HEK293 (cell line): ENCODE measurements around the gene JCAD.

Source experiments
- CTCF ChIA-PET: fragments of 350-600 bp; formaldehyde crosslinking; extraction: SDS; loops from one replicate; lab custom pipeline; 2021; ENCODE audit warnings: antibody characterized with exemption; lab: Yijun Ruan, JAX
- POLR2A ChIA-PET: fragments of 300-600 bp; formaldehyde crosslinking; extraction: SDS; loops from one replicate; lab custom pipeline; 2020; ENCODE audit warnings: antibody characterized with exemption, inconsistent platforms; lab: Yijun Ruan, JAX
- H3K27ac ChIP-seq: fragments of 200-500 bp; sonication (Bioruptor generic); 2 replicates; pipeline ENCODE4 v1.5.1; 2014; ENCODE audit warnings: low read depth, low read length, control low read depth, inconsistent platforms; ENCODE audit errors: extremely low read depth
- H3K36me3 ChIP-seq, 2 experiments: fragments of 200-500 bp in 1 of 2; sonication (Bioruptor generic) in 1 of 2; 1 replicate in 1 of 2; 2 replicates in 1 of 2; pipeline ENCODE4 v1.5.1; 2014 to 2017; ENCODE audit warnings: inconsistent platforms in 2 of 2, low read length in 2 of 2; ENCODE audit not compliant: control insufficient read depth in 2 of 2, insufficient read depth in 1 of 2
- H3K4me1 ChIP-seq: fragments of 200-500 bp; sonication (Bioruptor generic); 2 replicates; pipeline ENCODE4 v1.5.1; 2014; ENCODE audit warnings: mild to moderate bottlenecking, low read length, inconsistent platforms; ENCODE audit not compliant: control insufficient read depth, insufficient read depth
- H3K4me3 ChIP-seq: 2 replicates; pipeline ENCODE4 v1.5.1; 2011; ENCODE audit warnings: low read depth, mild to moderate bottlenecking, control low read depth, low read length, moderate library complexity
- H3K9me3 ChIP-seq: fragments of 200-500 bp; sonication (Bioruptor generic); 2 replicates; pipeline ENCODE4 v1.5.1; 2014; ENCODE audit warnings: low read depth, low read length, inconsistent platforms; ENCODE audit not compliant: control insufficient read depth, insufficient read depth
- HOXA7 ChIP-seq: sonication (generic); formaldehyde crosslinking; IDR thresholded peaks from 2 replicates; pipeline ENCODE4 v1.8.1; 2022; ENCODE audit warnings: missing genetic modification reagents, borderline replicate concordance
- HOXC10 ChIP-seq: sonication (generic); formaldehyde crosslinking; IDR thresholded peaks from 2 replicates; pipeline ENCODE4 v1.8.1; 2023; ENCODE audit warnings: mild to moderate bottlenecking, missing genetic modification reagents
- INSM2 ChIP-seq: fragments of 450-650 bp; formaldehyde crosslinking; IDR thresholded peaks from 2 replicates; pipeline ENCODE4 v1.5.1; 2016; ENCODE audit warnings: missing biosample characterization, missing genetic modification characterization
- KLF10 ChIP-seq: fragments of 450-650 bp; IDR thresholded peaks from 2 replicates; pipeline ENCODE4 v1.5.1; 2018; ENCODE audit warnings: missing biosample characterization, mild to moderate bottlenecking, missing genetic modification characterization
- ZNF132 ChIP-seq: fragments of 450-650 bp; formaldehyde crosslinking; IDR thresholded peaks from 2 replicates; pipeline ENCODE4 v1.5.1; 2017; ENCODE audit warnings: missing biosample characterization, missing genetic modification characterization, borderline replicate concordance
- ZNF138 ChIP-seq: fragments of 450-650 bp; formaldehyde crosslinking; IDR thresholded peaks from 2 replicates; pipeline ENCODE4 v1.5.1; 2016; ENCODE audit warnings: missing biosample characterization, missing genetic modification characterization, borderline replicate concordance
- ZNF146 ChIP-seq: fragments of 450-650 bp; formaldehyde crosslinking; IDR thresholded peaks from 2 replicates; pipeline ENCODE4 v1.5.1; 2016; ENCODE audit warnings: missing biosample characterization, missing genetic modification characterization
- ZNF155 ChIP-seq: fragments of 450-650 bp; formaldehyde crosslinking; IDR thresholded peaks from 2 replicates; pipeline ENCODE4 v1.5.1; 2016; ENCODE audit warnings: missing biosample characterization, missing genetic modification characterization
- ZNF169 ChIP-seq: fragments of 450-650 bp; formaldehyde crosslinking; IDR thresholded peaks from 2 replicates; pipeline ENCODE4 v1.5.1; 2016; ENCODE audit warnings: missing biosample characterization, missing genetic modification characterization
- ZNF184 ChIP-seq: fragments of 450-650 bp; IDR thresholded peaks from 2 replicates; pipeline ENCODE4 v1.5.1; 2018; ENCODE audit warnings: missing biosample characterization, mild to moderate bottlenecking, missing genetic modification characterization
- ZNF19 ChIP-seq: fragments of 450-650 bp; formaldehyde crosslinking; IDR thresholded peaks from 2 replicates; pipeline ENCODE4; 2016; ENCODE audit warnings: missing biosample characterization, missing genetic modification characterization, low read depth
- ZNF350 ChIP-seq: fragments of 450-650 bp; formaldehyde crosslinking; IDR thresholded peaks from 2 replicates; pipeline ENCODE4 v1.5.0; 2017; ENCODE audit warnings: missing biosample characterization, mild to moderate bottlenecking, missing genetic modification characterization
- ZNF37A ChIP-seq: fragments of 450-650 bp; IDR thresholded peaks from 2 replicates; pipeline ENCODE4 v1.5.1; 2018; ENCODE audit warnings: missing biosample characterization, missing genetic modification characterization
- ZNF404 ChIP-seq: fragments of 450-650 bp; formaldehyde crosslinking; IDR thresholded peaks from 2 replicates; pipeline ENCODE4 v1.5.1; 2017; ENCODE audit warnings: missing biosample characterization, missing genetic modification characterization
- ZNF521 ChIP-seq: fragments of 450-650 bp; formaldehyde crosslinking; IDR thresholded peaks from 2 replicates; pipeline ENCODE4 v1.5.1; 2017; ENCODE audit warnings: missing biosample characterization, mild to moderate bottlenecking, missing genetic modification characterization
- ZNF548 ChIP-seq: fragments of 450-650 bp; formaldehyde crosslinking; IDR thresholded peaks from 2 replicates; pipeline ENCODE4 v1.5.1; 2016; ENCODE audit warnings: missing biosample characterization, missing genetic modification characterization
- ZNF560 ChIP-seq: fragments of 450-650 bp; formaldehyde crosslinking; IDR thresholded peaks from 2 replicates; pipeline ENCODE4 v1.5.1; 2017; ENCODE audit warnings: missing biosample characterization, missing genetic modification characterization, borderline replicate concordance
- ZNF571 ChIP-seq: fragments of 450-650 bp; formaldehyde crosslinking; IDR thresholded peaks from 2 replicates; pipeline ENCODE4 v1.5.0; 2017; ENCODE audit warnings: missing biosample characterization, missing genetic modification characterization
- ZNF624 ChIP-seq: fragments of 450-650 bp; formaldehyde crosslinking; IDR thresholded peaks from 2 replicates; pipeline ENCODE4 v1.5.1; 2017; ENCODE audit warnings: missing biosample characterization, missing genetic modification characterization
- ZNF664 ChIP-seq: fragments of 450-650 bp; formaldehyde crosslinking; IDR thresholded peaks from 2 replicates; pipeline ENCODE4 v1.5.1; 2016; ENCODE audit warnings: missing biosample characterization, missing genetic modification characterization
- ZSCAN23 ChIP-seq: fragments of 450-650 bp; formaldehyde crosslinking; IDR thresholded peaks from 2 replicates; pipeline ENCODE4 v1.5.1; 2016; ENCODE audit warnings: missing biosample characterization, missing genetic modification characterization
- TF ChIP-seq, protein P1 (sequence below): fragments of 450-650 bp; formaldehyde crosslinking; IDR thresholded peaks from 2 replicates; pipeline ENCODE4 v1.5.1; 2016; ENCODE audit warnings: missing biosample characterization, missing genetic modification characterization
- TF ChIP-seq, protein P2 (sequence below): fragments of 450-650 bp; formaldehyde crosslinking; IDR thresholded peaks from 2 replicates; pipeline ENCODE4 v1.5.1; 2016; ENCODE audit warnings: missing biosample characterization, missing genetic modification characterization

The JCAD gene

GRCh38 chr10:30099101-30099500 is 39.7 kb upstream of the JCAD start (continued):
- TF ChIP-seq KLF10 (tag by site-specific recombination) = no peak
- no peak for TF ChIP-seq ZNF169 (tag by site-specific recombination)
- no peak for TF ChIP-seq ZNF350 (tag by site-specific recombination)
- TF ChIP-seq INSM2 (tag by site-specific recombination) = no peak
- TF ChIP-seq, all 188 proteins: peak for 0

DNA sequence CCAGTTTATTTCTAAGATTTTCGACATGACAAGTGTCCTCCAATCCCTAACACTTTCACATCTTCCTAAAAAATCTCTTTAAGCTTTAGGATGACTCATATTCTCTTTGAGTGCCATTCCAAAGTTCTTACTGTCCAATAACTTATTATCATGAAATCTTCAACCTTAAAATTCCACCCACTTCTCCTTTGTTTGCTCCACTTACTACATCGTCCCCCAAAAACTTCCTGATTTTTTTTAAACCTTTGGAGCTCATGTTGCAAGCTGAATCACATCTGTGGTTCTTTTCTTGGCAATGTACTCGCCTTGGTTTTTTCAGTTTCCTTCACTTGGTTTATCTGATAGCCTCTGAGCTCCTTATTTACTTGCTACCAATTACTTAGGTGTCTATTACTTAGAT is 39.2 kb upstream of the JCAD start:
- no peaks in the 10 kb centered on the region for H3K36me3 ChIP-seq
- TF ChIP-seq KLF10 (tag by site-specific recombination) (no peak), ZNF521 (tag by site-specific recombination) (no peak), ZSCAN23 (tag by site-specific recombination) (no peak), ZNF146 (tag by site-specific recombination) (no peak), ZNF548 (no peak), ZNF404 (no peak)
- TF ChIP-seq, all 188 proteins: peak for 0
- Histone ChIP-seq H3K9me3 (no peaks in the 10 kb centered on the region), H3K27ac (no peak overlapping the region), H3K4me1 (no peaks in the 10 kb centered on the region), H3K4me3 (no peak overlapping the region)
- ChIA-PET POLR2A (no interaction called here), CTCF (interaction anchor here (0.7 to 1.5 kb wide), 2 partner anchors 100 to 134 kb away, joined by 3 to 5 read pairs; no protein-coding TSS in a partner anchor)

DNA sequence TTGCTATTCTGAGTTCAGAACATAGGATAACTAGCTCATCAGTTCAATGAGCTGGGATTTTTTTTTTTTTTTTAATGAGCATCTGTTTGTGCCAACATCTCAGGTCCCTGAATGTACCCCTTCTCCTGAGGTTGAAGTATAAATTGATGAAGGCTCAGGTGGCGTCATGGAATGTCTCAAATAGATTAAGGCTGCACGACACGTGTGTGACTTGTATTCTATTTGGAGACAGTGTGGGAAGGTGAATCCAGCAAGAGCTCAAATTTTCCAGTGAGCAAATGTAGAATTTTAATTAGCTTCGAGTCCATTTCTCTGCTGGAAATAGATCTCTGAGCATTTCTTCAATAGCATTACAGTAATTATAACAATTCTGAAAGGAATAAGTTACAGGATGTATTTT is 37.2 kb upstream of the JCAD start:
- ChIA-PET POLR2A (no interaction called here), CTCF (interaction anchor here (0.7 to 0.8 kb wide), 2 partner anchors 9 to 145 kb away, joined by 3 read pairs; no protein-coding TSS in a partner anchor)
- TF ChIP-seq ZNF548 (no peak), ZNF19 (tag by site-specific recombination) (no peak), ZNF138 (tag by site-specific recombination) (no peak), ZNF624 (tag by site-specific recombination) (no peak), ZNF571 (tag by site-specific recombination) (no peak), ZNF37A (no peak), ZNF155 (no peak)
- Histone ChIP-seq H3K36me3 (no peaks in the 10 kb centered on the region), H3K4me1 (no peaks in the 10 kb centered on the region), H3K4me3 (no peak overlapping the region), H3K27ac (no peak overlapping the region), H3K9me3 (no peaks in the 10 kb centered on the region)

GRCh38 chr10:30095631-30096422 is 36.4 kb upstream of the JCAD start:
- no peaks in the 10 kb centered on the region for H3K9me3 ChIP-seq
- no peaks in the 10 kb centered on the region for H3K36me3 ChIP-seq
- H3K4me3 ChIP-seq = no peak overlapping the region
- CTCF ChIA-PET = interaction anchor here (0.7 kb wide), 1 partner anchor 8 kb away, joined by 3 read pairs; no protein-coding TSS in a partner anchor
- H3K4me1 ChIP-seq = no peaks in the 10 kb centered on the region
- POLR2A ChIA-PET = no interaction called here
- H3K27ac ChIP-seq = no peak overlapping the region
- TF ChIP-seq ZNF560 (tag by site-specific recombination) (no peak), HOXC10 (no peak), ZNF664 (no peak), ZNF184 (tag by site-specific recombination) (no peak), ZNF404 (no peak), ZNF132 (tag by site-specific recombination) (no peak), HOXA7 (CRISPR knock-in tag) (no peak)
- TF ChIP-seq, protein P1, sequence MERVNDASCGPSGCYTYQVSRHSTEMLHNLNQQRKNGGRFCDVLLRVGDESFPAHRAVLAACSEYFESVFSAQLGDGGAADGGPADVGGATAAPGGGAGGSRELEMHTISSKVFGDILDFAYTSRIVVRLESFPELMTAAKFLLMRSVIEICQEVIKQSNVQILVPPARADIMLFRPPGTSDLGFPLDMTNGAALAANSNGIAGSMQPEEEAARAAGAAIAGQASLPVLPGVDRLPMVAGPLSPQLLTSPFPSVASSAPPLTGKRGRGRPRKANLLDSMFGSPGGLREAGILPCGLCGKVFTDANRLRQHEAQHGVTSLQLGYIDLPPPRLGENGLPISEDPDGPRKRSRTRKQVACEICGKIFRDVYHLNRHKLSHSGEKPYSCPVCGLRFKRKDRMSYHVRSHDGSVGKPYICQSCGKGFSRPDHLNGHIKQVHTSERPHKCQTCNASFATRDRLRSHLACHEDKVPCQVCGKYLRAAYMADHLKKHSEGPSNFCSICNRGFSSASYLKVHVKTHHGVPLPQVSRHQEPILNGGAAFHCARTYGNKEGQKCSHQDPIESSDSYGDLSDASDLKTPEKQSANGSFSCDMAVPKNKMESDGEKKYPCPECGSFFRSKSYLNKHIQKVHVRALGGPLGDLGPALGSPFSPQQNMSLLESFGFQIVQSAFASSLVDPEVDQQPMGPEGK (tag by site-specific recombination) = no peak
- TF ChIP-seq, protein P2, sequence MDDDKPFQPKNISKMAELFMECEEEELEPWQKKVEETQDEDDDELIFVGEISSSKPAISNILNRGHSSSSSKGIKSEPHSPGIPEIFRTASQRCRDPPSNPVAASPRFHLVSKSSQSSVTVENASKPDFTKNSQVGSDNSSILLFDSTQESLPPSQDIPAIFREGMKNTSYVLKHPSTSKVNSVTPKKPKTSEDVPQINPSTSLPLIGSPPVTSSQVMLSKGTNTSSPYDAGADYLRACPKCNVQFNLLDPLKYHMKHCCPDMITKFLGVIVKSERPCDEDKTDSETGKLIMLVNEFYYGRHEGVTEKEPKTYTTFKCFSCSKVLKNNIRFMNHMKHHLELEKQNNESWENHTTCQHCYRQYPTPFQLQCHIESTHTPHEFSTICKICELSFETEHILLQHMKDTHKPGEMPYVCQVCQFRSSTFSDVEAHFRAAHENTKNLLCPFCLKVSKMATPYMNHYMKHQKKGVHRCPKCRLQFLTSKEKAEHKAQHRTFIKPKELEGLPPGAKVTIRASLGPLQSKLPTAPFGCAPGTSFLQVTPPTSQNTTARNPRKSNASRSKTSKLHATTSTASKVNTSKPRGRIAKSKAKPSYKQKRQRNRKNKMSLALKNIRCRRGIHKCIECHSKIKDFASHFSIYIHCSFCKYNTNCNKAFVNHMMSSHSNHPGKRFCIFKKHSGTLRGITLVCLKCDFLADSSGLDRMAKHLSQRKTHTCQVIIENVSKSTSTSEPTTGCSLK (tag by site-specific recombination) = no peak
